Activated CD8-positive, alpha-beta T cell treated with anti-CD3 and anti-CD28 coated beads, Interleukin-2, amount 10 ng/mL, durations not matched to agents 7 days and 5 days (primary cell): ENCODE measurements around the gene RTL1. TPM values are rescaled to one million over a fixed set of nuclear protein-coding genes. Genes with fewer than 3 reads are reported as not detected.

Source experiments
- ATAC-seq: fragments of 150-1000 bp; cut with Tn5 transposase; one replicate; pipeline ENCODE4 v1.10.0; 2021; ENCODE audit warnings: moderate library complexity
- CTCF ChIA-PET: fragments of 350-600 bp; sonication (Branson Sonifier 250); formaldehyde crosslinking; loops from one replicate; lab custom pipeline; 2021; ENCODE audit warnings: antibody characterized with exemption; lab: Charles Lee
- POLR2A ChIA-PET: fragments of 350-600 bp; sonication (Branson Sonifier 250); formaldehyde crosslinking; loops from one replicate; lab custom pipeline; 2021; ENCODE audit warnings: antibody characterized with exemption; lab: Charles Lee
- DNase-seq: peaks from one replicate; pipeline ENCODE4 v3.0.0-alpha.2; 2020
- H3K27ac Mint-ChIP-seq: one replicate; pipeline ENCODE4 v1.8.0; 2021; ENCODE audit warnings: mild to moderate bottlenecking, mixed read lengths
- H3K27me3 Mint-ChIP-seq: one replicate; pipeline ENCODE4 v1.8.0; 2021; ENCODE audit warnings: low read depth, mixed read lengths
- H3K36me3 Mint-ChIP-seq: one replicate; pipeline ENCODE4 v1.8.0; 2021; ENCODE audit warnings: low read depth, mixed read lengths
- H3K4me1 Mint-ChIP-seq: one replicate; pipeline ENCODE4 v1.8.0; 2021; ENCODE audit warnings: low read depth, mixed read lengths
- H3K4me3 Mint-ChIP-seq: one replicate; pipeline ENCODE4 v1.8.0; 2021; ENCODE audit warnings: mild to moderate bottlenecking, mixed read lengths
- H3K9me3 Mint-ChIP-seq: one replicate; pipeline ENCODE4 v1.8.0; 2022; ENCODE audit warnings: mixed read lengths; ENCODE audit not compliant: insufficient read depth
- total RNA-seq, 2 experiments: library from RNA; stranded (reverse); gene quantifications; one replicate each; pipeline ENCODE4 v1.2.3, GENCODE V29; 2021

RTL1 gene
- total RNA-seq = not detected

GRCh38 chr14:100903672-100904185 lies at the start of gene RTL1:
RTL1 (minus strand) TSS chr14:100903722; CDS start chr14:100884788, 18,934 bp downstream.
- CTCF ChIA-PET = no interaction called here
- Mint-ChIP-seq H3K27me3 (peaks cover 46% of the 10 kb centered on the region), H3K4me3 (no peak within 1 kb of the TSS), H3K4me1 (no peaks in the 10 kb centered on the region), H3K9me3 (no peaks in the 10 kb centered on the region), H3K27ac (no peak within 1 kb of the TSS), H3K36me3 (no peaks in the 10 kb centered on the region)
- ATAC-seq (no peak), DNase-seq (no peak)
- POLR2A ChIA-PET = no interaction called here

DNA sequence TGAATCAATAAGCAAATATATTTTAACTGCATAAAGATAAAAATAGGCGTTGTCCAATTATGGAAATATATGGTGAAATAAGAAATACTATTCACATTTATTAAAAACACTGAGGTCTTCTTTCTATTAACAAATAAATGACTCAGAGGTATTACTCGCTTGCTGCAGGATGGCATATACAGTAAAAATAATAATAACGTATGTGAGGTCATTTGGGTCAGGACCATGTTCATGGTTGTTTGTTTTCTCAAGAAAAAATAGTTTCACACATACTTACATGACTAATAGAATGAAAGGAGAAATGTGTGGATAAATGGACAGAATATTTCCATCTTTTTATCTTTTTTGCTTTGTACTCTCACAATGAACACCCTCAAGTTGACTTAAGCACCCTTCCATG lies 46.5 kb upstream of the RTL1 start:
- H3K27me3 Mint-ChIP-seq = peaks cover 11% of the 10 kb centered on the region
- H3K4me1 Mint-ChIP-seq = no peaks in the 10 kb centered on the region
- no peaks in the 10 kb centered on the region for H3K9me3 Mint-ChIP-seq
- ChIA-PET POLR2A (no interaction called here), CTCF (no interaction called here)
- H3K36me3 Mint-ChIP-seq = no peaks in the 10 kb centered on the region
- no peak for ATAC-seq
- no peak overlapping the region for H3K27ac Mint-ChIP-seq
- DNase-seq = no peak
- H3K4me3 Mint-ChIP-seq = no peak overlapping the region

GRCh38 chr14:100944052-100944451 lies 40.5 kb upstream of the RTL1 start:
- no peak for DNase-seq
- Mint-ChIP-seq H3K4me3 (no peak overlapping the region), H3K9me3 (no peaks in the 10 kb centered on the region), H3K36me3 (no peaks in the 10 kb centered on the region), H3K27ac (no peak overlapping the region), H3K27me3 (peaks cover 11% of the 10 kb centered on the region), H3K4me1 (peaks cover 4% of the 10 kb centered on the region)
- no peak for ATAC-seq
- ChIA-PET CTCF (no interaction called here), POLR2A (no interaction called here)

- Mint-ChIP-seq H3K4me1 (no peaks in the 10 kb centered on the region), H3K27ac (no peak overlapping the region), H3K9me3 (no peaks in the 10 kb centered on the region), H3K36me3 (no peaks in the 10 kb centered on the region), H3K27me3 (peaks cover 28% of the 10 kb centered on the region), H3K4me3 (no peak overlapping the region)
- DNase-seq (no peak), ATAC-seq (no peak)
- POLR2A ChIA-PET = no interaction called here
- CTCF ChIA-PET = no interaction called here
Measured at GRCh38 chr14:100930270-100930669, 26.7 kb upstream of the RTL1 start.

GRCh38 chr14:100915560-100915959 lies 12.0 kb upstream of the RTL1 start:
- Mint-ChIP-seq H3K4me1 (no peaks in the 10 kb centered on the region), H3K4me3 (no peak overlapping the region), H3K36me3 (no peaks in the 10 kb centered on the region), H3K9me3 (no peaks in the 10 kb centered on the region), H3K27me3 (peaks cover 13% of the 10 kb centered on the region), H3K27ac (no peak overlapping the region)
- no peak for ATAC-seq
- POLR2A ChIA-PET = no interaction called here
- no peak for DNase-seq
- CTCF ChIA-PET = no interaction called here

- no peaks in the 10 kb centered on the region for H3K36me3 Mint-ChIP-seq
- POLR2A ChIA-PET = no interaction called here
- no peak for ATAC-seq
- DNase-seq = no peak
- H3K9me3 Mint-ChIP-seq = no peaks in the 10 kb centered on the region
- no peak overlapping the region for H3K27ac Mint-ChIP-seq
- CTCF ChIA-PET = no interaction called here
- H3K27me3 Mint-ChIP-seq = peaks cover 8% of the 10 kb centered on the region
- no peaks in the 10 kb centered on the region for H3K4me1 Mint-ChIP-seq
- no peak overlapping the region for H3K4me3 Mint-ChIP-seq
Measured at GRCh38 chr14:100914597-100915021, 11.1 kb upstream of the RTL1 start.

GRCh38 chr14:100911665-100912316 lies 8.3 kb upstream of the RTL1 start:
- ATAC-seq = no peak
- no peak for DNase-seq
- H3K36me3 Mint-ChIP-seq = no peaks in the 10 kb centered on the region
- H3K27ac Mint-ChIP-seq = no peak overlapping the region
- H3K27me3 Mint-ChIP-seq = peaks cover 6% of the 10 kb centered on the region
- no peak overlapping the region for H3K4me3 Mint-ChIP-seq
- ChIA-PET POLR2A (no interaction called here), CTCF (no interaction called here)
- H3K9me3 Mint-ChIP-seq = no peaks in the 10 kb centered on the region
- H3K4me1 Mint-ChIP-seq = no peaks in the 10 kb centered on the region

DNA sequence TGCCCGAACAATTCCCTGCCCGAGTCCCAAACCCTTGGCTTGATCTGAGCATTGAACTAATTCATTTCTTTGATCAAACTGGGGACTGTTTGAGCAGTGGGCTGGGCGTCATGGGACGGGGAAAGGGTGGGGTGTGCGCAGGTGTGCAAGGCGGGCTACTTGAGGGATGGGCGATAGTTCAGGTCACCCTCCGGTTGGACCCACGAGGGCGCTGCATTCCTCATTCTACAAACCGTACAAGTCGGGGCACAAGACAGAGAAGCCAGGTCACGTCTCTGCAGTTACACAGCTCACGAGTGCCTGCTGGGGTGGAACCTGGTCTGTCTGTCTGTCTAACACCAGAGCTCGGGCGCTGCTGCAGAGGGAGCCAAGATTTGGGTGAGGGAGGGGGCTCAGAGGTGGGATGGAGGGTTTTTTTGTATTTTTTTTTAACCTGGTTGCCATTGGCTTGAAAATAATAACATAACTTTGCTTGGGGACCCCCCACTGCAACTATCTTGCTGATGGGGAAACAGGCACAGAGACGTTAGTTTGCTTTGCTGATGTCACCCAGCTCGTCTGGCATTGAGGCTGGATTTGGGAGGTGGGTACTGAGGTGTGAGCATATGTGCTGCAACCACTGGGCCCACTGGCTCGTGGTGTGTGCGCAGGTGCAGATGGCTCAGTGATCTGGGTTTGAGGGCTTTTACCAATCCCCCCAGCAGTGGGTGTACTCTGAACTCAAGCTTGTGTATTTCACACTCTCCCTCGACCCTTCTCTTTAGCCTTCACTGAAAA lies 7.6 kb upstream of the RTL1 start:
- Mint-ChIP-seq H3K4me1 (no peaks in the 10 kb centered on the region), H3K9me3 (no peaks in the 10 kb centered on the region), H3K4me3 (no peak overlapping the region), H3K27me3 (peaks cover 7% of the 10 kb centered on the region), H3K27ac (no peak overlapping the region), H3K36me3 (no peaks in the 10 kb centered on the region)
- no peak for DNase-seq
- ATAC-seq = no peak
- CTCF ChIA-PET = no interaction called here
- POLR2A ChIA-PET = no interaction called here

DNA sequence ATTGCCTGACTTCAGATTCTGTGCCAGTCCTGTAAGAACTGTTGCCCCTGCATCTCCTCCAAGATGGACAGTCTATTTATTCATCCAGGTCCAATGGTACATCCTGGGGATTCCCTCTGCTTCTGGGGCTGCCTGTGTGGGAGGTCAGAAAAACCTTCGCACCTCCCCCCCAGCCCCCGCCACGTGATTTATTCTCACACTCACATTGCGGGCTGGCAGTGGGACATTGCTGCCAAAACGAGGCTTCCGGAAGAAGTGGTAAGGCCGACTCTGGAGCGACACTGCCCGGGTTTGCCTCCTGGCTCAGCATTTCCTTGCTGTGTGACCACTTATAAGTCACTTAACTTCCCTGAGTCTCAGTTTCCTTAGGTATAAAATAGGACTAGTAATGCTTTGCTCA lies 5.9 kb upstream of the RTL1 start:
- Mint-ChIP-seq H3K4me3 (no peak overlapping the region), H3K9me3 (no peaks in the 10 kb centered on the region), H3K27ac (no peak overlapping the region), H3K27me3 (peaks cover 15% of the 10 kb centered on the region), H3K4me1 (no peaks in the 10 kb centered on the region), H3K36me3 (no peaks in the 10 kb centered on the region)
- CTCF ChIA-PET = no interaction called here
- POLR2A ChIA-PET = no interaction called here
- DNase-seq (no peak), ATAC-seq (no peak)

- ChIA-PET CTCF (no interaction called here), POLR2A (no interaction called here)
- no peaks in the 10 kb centered on the region for H3K9me3 Mint-ChIP-seq
- no peak overlapping the region for H3K4me3 Mint-ChIP-seq
- DNase-seq (no peak), ATAC-seq (no peak)
- peaks cover 19% of the 10 kb centered on the region for H3K27me3 Mint-ChIP-seq
- no peaks in the 10 kb centered on the region for H3K4me1 Mint-ChIP-seq
- no peak overlapping the region for H3K27ac Mint-ChIP-seq
- no peaks in the 10 kb centered on the region for H3K36me3 Mint-ChIP-seq
Measured at GRCh38 chr14:100907240-100907639, 3.7 kb upstream of the RTL1 start.

- H3K27ac Mint-ChIP-seq = no peak overlapping the region
- POLR2A ChIA-PET = no interaction called here
- CTCF ChIA-PET = no interaction called here
- ATAC-seq = no peak
- H3K4me3 Mint-ChIP-seq = no peak overlapping the region
- no peaks in the 10 kb centered on the region for H3K36me3 Mint-ChIP-seq
- H3K4me1 Mint-ChIP-seq = no peaks in the 10 kb centered on the region
- H3K27me3 Mint-ChIP-seq = peaks cover 24% of the 10 kb centered on the region
- no peaks in the 10 kb centered on the region for H3K9me3 Mint-ChIP-seq
- DNase-seq = no peak
Measured at GRCh38 chr14:100906420-100906819, 2.9 kb upstream of the RTL1 start.

DNA sequence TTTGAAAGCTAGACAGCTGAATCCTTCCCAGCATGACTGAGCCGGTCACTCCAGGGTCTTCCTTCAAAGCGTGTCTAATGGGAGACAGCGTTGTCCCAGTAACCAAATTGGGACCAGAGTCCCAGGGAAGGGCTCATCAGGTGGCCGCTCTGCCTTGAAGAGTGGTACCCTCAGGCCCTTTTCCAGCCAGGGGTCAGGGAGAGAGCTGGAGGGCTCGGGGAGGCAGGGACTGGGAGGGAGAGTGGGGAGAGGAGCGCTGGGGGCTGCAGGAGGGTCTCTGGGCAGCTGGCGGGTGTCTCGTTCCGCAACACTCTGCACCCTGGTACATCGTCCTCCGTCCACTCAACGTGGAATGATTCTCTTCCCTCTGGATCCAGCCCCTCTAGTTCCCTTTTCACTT lies 1.6 kb upstream of the RTL1 start:
- Mint-ChIP-seq H3K4me1 (no peaks in the 10 kb centered on the region), H3K36me3 (no peaks in the 10 kb centered on the region), H3K4me3 (no peak overlapping the region), H3K27ac (no peak overlapping the region), H3K9me3 (no peaks in the 10 kb centered on the region), H3K27me3 (peaks cover 34% of the 10 kb centered on the region)
- CTCF ChIA-PET = no interaction called here
- no peak for ATAC-seq
- no peak for DNase-seq
- POLR2A ChIA-PET = interaction anchor here (0.6 kb wide), 1 partner anchor 529 kb away, joined by 3 read pairs; no protein-coding TSS in a partner anchor
